PFSK-1 (cell line): ENCODE measurements around the gene VAMP7.

ENCODE experiments used
- FOXP2 ChIP-seq: optimal IDR thresholded peaks from 2 replicates; pipeline ENCODE3; 2011; ENCODE audit warnings: borderline replicate concordance, control low read depth, inconsistent platforms; ENCODE audit not compliant: insufficient read depth; ENCODE audit errors: extremely low read length, extremely low read depth
- POLR2AphosphoS5 ChIP-seq: IDR thresholded peaks from 2 replicates; pipeline ENCODE4 v1.6.1; 2012; ENCODE audit warnings: low read depth, mild to moderate bottlenecking, control low read depth, low read length, moderate library complexity
- SIN3A ChIP-seq: IDR thresholded peaks from 2 replicates; pipeline ENCODE4 v1.6.1; 2012; ENCODE audit warnings: mild to moderate bottlenecking, low read length, moderate library complexity, borderline replicate concordance; ENCODE audit not compliant: insufficient read depth
- TAF1 ChIP-seq: IDR thresholded peaks from 2 replicates; pipeline ENCODE4 v1.6.1; 2012; ENCODE audit warnings: low read length, control low read depth, borderline replicate concordance; ENCODE audit not compliant: insufficient read depth
- TF ChIP-seq, protein P1 (sequence below), 2 experiments: IDR thresholded peaks; 2 replicates each; pipeline versions ENCODE4 v1.6.1 to v1.8.0; 2011 to 2012; ENCODE audit warnings: low read depth in 2 of 2, low read length in 2 of 2, control low read depth in 1 of 2, inconsistent platforms in 1 of 2, mild to moderate bottlenecking in 1 of 2, moderate library complexity in 1 of 2; ENCODE audit not compliant: insufficient read depth in 1 of 2

DNA sequence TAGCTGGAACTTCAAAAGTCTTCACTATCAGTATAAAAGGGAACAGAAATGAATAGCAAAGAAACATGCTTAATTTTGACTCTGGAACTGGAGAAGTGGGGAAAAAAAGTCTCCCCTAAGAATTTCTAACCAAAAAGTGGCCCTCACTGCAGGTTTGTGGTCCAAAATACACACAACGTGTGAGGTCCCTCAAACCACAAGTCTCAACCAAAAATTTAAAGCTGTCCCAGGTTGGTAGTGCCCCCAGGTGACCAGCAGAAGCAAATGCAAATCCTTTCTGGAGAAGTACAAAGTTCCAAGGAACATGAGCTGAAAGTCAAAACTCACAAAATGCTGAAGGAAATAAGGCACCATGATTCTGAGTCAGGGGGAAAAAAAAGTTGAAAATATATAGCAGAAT is 23.6 kb upstream of the VAMP7 start:
- TF ChIP-seq SIN3A: no peak
- no peak for TF ChIP-seq POLR2AphosphoS5
- TF ChIP-seq, protein P1, sequence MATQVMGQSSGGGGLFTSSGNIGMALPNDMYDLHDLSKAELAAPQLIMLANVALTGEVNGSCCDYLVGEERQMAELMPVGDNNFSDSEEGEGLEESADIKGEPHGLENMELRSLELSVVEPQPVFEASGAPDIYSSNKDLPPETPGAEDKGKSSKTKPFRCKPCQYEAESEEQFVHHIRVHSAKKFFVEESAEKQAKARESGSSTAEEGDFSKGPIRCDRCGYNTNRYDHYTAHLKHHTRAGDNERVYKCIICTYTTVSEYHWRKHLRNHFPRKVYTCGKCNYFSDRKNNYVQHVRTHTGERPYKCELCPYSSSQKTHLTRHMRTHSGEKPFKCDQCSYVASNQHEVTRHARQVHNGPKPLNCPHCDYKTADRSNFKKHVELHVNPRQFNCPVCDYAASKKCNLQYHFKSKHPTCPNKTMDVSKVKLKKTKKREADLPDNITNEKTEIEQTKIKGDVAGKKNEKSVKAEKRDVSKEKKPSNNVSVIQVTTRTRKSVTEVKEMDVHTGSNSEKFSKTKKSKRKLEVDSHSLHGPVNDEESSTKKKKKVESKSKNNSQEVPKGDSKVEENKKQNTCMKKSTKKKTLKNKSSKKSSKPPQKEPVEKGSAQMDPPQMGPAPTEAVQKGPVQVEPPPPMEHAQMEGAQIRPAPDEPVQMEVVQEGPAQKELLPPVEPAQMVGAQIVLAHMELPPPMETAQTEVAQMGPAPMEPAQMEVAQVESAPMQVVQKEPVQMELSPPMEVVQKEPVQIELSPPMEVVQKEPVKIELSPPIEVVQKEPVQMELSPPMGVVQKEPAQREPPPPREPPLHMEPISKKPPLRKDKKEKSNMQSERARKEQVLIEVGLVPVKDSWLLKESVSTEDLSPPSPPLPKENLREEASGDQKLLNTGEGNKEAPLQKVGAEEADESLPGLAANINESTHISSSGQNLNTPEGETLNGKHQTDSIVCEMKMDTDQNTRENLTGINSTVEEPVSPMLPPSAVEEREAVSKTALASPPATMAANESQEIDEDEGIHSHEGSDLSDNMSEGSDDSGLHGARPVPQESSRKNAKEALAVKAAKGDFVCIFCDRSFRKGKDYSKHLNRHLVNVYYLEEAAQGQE (IDR thresholded peaks at IDR 0.05; ENCODE audit: insufficient read depth in 1 of 2, low read depth in 2 of 2, low read length in 2 of 2): no peak
- no peak for TF ChIP-seq TAF1
- no peak for TF ChIP-seq FOXP2
